ENCODE measurements around the gene PARVA.

DNA sequence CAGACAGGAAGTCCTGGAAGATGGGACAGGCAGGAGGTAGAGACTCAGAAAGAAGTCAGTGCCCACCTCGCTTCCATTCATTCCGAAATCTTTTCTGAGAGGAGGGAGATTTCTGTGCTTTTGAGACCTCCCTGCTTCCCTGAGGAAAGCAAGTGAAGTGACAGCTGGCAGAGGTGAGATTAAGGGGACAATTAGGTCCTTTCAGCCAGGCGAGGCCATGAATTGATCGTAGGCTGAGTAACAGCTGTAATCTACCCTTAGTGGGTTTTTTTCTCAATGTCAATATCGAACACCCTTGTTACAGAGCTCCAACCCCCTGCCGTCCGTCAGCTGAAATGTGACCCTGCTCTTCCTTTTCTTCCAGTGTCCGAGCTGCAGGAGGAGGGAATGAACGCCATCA is 96.0 kb downstream of the PARVA start:
- TF ChIP-seq, protein P1, sequence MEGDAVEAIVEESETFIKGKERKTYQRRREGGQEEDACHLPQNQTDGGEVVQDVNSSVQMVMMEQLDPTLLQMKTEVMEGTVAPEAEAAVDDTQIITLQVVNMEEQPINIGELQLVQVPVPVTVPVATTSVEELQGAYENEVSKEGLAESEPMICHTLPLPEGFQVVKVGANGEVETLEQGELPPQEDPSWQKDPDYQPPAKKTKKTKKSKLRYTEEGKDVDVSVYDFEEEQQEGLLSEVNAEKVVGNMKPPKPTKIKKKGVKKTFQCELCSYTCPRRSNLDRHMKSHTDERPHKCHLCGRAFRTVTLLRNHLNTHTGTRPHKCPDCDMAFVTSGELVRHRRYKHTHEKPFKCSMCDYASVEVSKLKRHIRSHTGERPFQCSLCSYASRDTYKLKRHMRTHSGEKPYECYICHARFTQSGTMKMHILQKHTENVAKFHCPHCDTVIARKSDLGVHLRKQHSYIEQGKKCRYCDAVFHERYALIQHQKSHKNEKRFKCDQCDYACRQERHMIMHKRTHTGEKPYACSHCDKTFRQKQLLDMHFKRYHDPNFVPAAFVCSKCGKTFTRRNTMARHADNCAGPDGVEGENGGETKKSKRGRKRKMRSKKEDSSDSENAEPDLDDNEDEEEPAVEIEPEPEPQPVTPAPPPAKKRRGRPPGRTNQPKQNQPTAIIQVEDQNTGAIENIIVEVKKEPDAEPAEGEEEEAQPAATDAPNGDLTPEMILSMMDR (conservative IDR thresholded peaks at IDR 0.05) = no peak
- no peak for TF ChIP-seq EZH2 (IDR thresholded peaks at IDR 0.05; ENCODE audit: low read depth)
